HFF-Myc (cell line): ENCODE results near the gene CAVIN3.

Experiments
- DNase-seq: peaks from one replicate; pipeline ENCODE4 v3.0.0-alpha.2; 2011; ENCODE audit warnings: low read depth; ENCODE audit errors: extremely low read depth
- H3K4me3 ChIP-seq: replicated peaks from 2 replicates; pipeline ENCODE4 v1.5.1; 2011; ENCODE audit warnings: low read depth, mild to moderate bottlenecking, control low read depth, low read length
- TF ChIP-seq, protein P1 (sequence below): IDR thresholded peaks from 2 replicates; pipeline ENCODE4 v1.5.1; 2012; ENCODE audit warnings: mild to moderate bottlenecking, low read depth, low read length, control low read depth; ENCODE audit errors: missing control alignments

Gene CAVIN3

DNA sequence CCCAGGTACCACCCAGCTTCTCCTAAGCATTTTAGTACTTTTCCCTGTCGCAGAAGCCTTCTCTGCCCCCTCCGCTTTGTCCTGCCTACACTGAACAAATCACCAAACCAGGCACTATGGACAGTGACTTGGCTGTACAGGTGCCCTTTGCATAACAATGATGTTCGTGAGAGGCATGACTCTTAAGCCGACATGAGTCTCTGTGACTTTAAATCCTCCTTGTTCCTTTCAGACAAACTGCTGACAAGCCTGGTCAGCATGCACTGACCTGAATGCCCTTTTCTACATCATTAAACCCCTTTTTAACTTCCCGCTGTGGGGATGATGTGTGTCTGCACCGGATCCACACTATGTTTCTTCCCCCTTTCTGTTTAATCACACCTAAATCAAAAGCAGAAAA is 16.6 kb downstream of the CAVIN3 start:
- TF ChIP-seq, protein P1, sequence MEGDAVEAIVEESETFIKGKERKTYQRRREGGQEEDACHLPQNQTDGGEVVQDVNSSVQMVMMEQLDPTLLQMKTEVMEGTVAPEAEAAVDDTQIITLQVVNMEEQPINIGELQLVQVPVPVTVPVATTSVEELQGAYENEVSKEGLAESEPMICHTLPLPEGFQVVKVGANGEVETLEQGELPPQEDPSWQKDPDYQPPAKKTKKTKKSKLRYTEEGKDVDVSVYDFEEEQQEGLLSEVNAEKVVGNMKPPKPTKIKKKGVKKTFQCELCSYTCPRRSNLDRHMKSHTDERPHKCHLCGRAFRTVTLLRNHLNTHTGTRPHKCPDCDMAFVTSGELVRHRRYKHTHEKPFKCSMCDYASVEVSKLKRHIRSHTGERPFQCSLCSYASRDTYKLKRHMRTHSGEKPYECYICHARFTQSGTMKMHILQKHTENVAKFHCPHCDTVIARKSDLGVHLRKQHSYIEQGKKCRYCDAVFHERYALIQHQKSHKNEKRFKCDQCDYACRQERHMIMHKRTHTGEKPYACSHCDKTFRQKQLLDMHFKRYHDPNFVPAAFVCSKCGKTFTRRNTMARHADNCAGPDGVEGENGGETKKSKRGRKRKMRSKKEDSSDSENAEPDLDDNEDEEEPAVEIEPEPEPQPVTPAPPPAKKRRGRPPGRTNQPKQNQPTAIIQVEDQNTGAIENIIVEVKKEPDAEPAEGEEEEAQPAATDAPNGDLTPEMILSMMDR = no peak

DNA sequence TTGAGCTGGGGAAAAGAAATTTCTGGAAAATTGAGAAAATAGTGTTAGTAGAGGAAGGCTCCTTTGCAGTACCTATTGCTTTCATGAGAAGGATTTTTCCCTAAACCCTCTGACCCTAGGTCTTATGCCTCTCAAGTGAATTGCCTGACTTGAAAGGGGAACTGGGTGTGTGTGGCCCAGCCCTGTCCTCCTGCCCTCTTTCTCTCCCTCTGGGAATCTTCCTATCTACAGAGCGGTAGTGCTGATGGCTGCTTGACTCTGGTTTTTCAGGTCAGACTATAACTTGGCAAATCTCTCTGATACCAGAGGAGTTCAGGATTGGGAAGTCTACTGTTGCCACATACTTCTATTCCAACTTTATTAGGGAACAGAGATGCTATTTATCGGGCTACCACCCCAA is 19.2 kb downstream of the CAVIN3 start:
- no peak for DNase-seq
- H3K4me3 ChIP-seq = no peak overlapping the region
- TF ChIP-seq, protein P1 = no peak

More for the DNA sequence above, 16.6 kb downstream of the CAVIN3 start:
- no peak overlapping the region for H3K4me3 ChIP-seq
- DNase-seq = no peak

DNA sequence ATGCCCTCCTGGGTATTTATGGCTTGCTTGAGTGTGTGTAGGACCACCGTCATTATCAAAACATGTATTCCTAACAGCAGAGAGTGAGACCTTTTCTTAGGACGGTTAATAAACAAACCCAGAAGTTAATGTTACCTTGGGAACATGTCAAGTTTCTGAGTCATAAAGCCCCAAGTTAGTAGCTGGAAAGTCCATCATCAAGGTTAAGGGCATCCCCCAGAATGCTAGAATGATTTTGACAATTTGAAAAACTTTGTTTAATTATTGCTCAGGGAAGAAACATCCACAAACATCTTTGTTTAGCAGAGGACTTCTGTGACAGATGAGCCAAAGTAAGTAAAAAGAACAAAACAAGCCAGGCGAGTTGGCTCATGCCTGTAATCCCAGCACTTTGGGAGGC is 20.0 kb downstream of the CAVIN3 start:
- TF ChIP-seq, protein P1 = no peak
- DNase-seq = no peak
- no peak overlapping the region for H3K4me3 ChIP-seq

DNA sequence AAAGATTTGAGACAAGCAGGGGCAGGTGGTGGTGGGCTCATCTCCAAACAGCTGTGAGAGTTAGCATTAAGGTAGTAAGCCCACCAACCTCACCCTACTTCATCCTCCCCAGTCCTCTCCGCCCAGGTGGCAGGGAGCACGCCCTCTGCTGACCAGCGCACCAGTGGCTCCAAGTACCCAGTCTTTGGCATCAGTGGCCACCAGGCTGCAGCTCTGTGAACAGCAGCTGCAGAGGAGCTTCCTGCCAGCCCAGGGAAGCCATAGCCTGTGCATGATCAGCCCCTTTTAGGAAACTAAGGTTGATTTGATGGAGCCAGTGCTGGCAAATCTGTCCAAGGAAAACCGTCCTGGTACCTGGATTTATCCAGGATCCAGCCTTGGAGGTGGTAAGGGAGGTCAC is 21.7 kb downstream of the CAVIN3 start:
- H3K4me3 ChIP-seq = no peak overlapping the region
- DNase-seq = no peak
- TF ChIP-seq, protein P1 = peak; percentile 58

DNA sequence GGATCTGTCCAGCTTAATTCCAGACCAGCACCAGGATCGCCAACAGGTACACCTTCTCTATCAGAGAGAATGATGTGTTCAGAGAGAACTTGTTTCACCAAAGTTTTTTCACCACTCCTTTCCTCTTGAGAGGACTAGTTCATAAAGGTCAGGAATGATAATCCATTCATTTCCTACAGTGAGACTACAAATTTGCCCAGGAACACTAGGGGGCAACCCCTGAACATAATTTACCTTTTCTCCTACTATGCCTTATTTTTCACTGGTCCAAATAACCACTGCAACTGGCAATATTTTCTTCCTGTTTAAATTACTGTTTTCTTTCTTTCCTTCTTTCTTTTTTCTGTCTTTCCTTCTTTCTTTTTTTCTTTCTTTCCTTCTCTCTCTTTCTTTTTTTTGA is 22.5 kb downstream of the CAVIN3 start:
- TF ChIP-seq, protein P1 = peak; percentile 51
- H3K4me3 ChIP-seq = no peak overlapping the region
- no peak for DNase-seq

DNA sequence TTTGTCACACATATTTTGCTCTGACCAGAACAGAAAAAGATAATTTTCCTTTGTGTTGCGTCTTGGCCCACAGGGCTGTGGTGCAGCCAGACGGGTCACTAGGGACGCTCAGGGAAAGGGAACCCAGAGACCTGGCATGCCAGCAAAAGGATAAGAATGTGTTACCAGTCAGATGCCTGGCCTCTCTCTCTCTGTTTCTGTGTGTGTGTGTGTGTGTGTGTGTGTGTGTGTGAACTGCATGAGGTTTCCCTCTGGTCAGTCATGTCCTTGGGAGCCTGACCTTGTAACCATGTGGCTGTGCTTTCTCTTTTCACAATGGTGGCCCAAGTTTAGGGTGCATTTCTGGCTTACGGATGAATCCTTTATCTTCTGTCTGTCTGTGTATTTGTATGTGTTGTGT is 35.3 kb downstream of the CAVIN3 start:
- H3K4me3 ChIP-seq = no peak overlapping the region
- DNase-seq = no peak
- TF ChIP-seq, protein P1 = no peak

DNA sequence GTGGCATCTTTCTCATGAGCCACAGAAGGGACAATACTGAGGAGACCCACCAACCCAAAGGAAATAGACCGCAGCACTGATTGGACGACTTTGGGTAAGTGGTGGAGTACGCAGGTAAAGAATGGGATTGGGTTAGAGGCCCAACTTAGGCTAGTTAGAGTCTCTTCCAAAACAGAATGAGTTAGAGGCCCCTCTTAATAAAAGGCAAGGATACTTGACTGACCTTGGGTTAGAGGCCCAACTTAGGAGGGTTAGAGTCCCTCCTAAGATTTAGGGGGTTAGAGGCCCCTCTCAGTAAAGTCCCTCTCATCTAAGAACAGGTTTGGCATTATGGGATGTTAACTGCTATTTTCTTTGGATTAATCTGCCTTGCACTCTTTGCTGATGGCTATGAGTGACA is 36.1 kb downstream of the CAVIN3 start:
- TF ChIP-seq, protein P1 = no peak
- H3K4me3 ChIP-seq = no peak overlapping the region
- DNase-seq = no peak
